Esophagus muscularis mucosa (tissue), 4 donors: ENCODE data around the gene SLC9A6. TPM values are rescaled to one million over a fixed set of nuclear protein-coding genes. Genes with fewer than 3 reads are reported as not detected.

Experiments
- DNase-seq: peaks from one replicate; pipeline ENCODE4 v3.0.0-alpha.2; 2017; ENCODE audit errors: extremely low spot score
- H3K27ac ChIP-seq, 4 donors: fragments of 200-600 bp; sonication (generic); replicated peaks in 1 of 4; 1 replicate in 3 of 4; 2 replicates in 1 of 4; pipeline ENCODE4 v1.5.1; 2016 to 2019; ENCODE audit warnings: mild to moderate bottlenecking in 1 of 4
- H3K27me3 ChIP-seq, 4 donors: fragments of 200-600 bp; sonication (generic); one replicate each; pipeline versions ENCODE4 v1.5.1 to v1.6.0; 2016 to 2019
- H3K36me3 ChIP-seq, 4 donors: fragments of 200-600 bp; sonication (generic); one replicate each; pipeline ENCODE4 v1.5.1; 2016 to 2019
- H3K4me1 ChIP-seq, 4 donors: fragments of 200-600 bp; sonication (generic); one replicate each; pipeline ENCODE4 v1.5.1; 2016 to 2019
- H3K4me3 ChIP-seq, 4 donors: fragments of 200-600 bp; sonication (generic); 1 replicate in 2 of 4; 2 replicates in 2 of 4; pipeline ENCODE4 v1.5.1; 2016 to 2019; ENCODE audit warnings: mild to moderate bottlenecking in 4 of 4, moderate library complexity in 1 of 4
- H3K9me3 ChIP-seq, 4 donors: fragments of 200-600 bp; sonication (generic); 1 replicate in 3 of 4; 2 replicates in 1 of 4; pipeline ENCODE4 v1.5.1; 2016 to 2019
- EP300 ChIP-seq: sonication (generic); formaldehyde crosslinking; IDR thresholded peaks from one replicate; pipeline ENCODE4 v1.6.1; 2017; ENCODE audit warnings: antibody characterized with exemption
- POLR2A ChIP-seq: fragments of 450-650 bp; IDR thresholded peaks from one replicate; pipeline ENCODE4 v1.6.1; 2017; ENCODE audit warnings: antibody characterized with exemption, moderate library complexity, mild to moderate bottlenecking, low read depth
- POLR2AphosphoS5 ChIP-seq, 2 donors: sonication (generic); formaldehyde crosslinking; IDR thresholded peaks; one replicate each; pipeline ENCODE4 v1.6.1; 2017; ENCODE audit warnings: antibody characterized with exemption in 2 of 2
- WGBS: methylation state at CpG from one replicate; pipeline ENCODE4 v1.1.5; 2018; 5-methylcytosine and 5-hydroxymethylcytosine counted together
- intact Hi-C: fragments of 100-400 bp; cut with DNase I; formaldehyde crosslinking; loops from one replicate; pipeline ENCODE4 v1.15.1; 2023
- total RNA-seq, 4 donors: library from RNA; depleted of rRNA; stranded (reverse); fragments of >200 nt; gene quantifications; one replicate each; pipeline versions ENCODE4 v1.1.0 to v1.2.1, GENCODE V29; 2016
- TF ChIP-seq, protein P1 (sequence below), 3 experiments: fragments of 200-600 bp in 2 of 3; fragments of 450-650 bp in 1 of 3; sonication (generic) in 2 of 3; IDR thresholded peaks; one replicate each; pipeline ENCODE4 v1.5.1; 2017 to 2019; ENCODE audit warnings: antibody characterized with exemption in 3 of 3, mild to moderate bottlenecking in 2 of 3, moderate library complexity in 1 of 3

The SLC9A6 gene
- total RNA-seq, 4 donors from 2014 or later = 12.9 to 17.4 (median 13.7) TPM

GRCh38 chrX:136041254-136041812, 56.1 kb downstream of the SLC9A6 start:
- Histone ChIP-seq H3K4me3 (no peak overlapping the region), H3K27me3 (no peaks in the 10 kb centered on the region), H3K9me3 (no peaks in the 10 kb centered on the region), H3K4me1 (peaks cover 0 to 14% (median 4%) of the 10 kb centered on the region in 4 donors), H3K27ac (no peak overlapping the region), H3K36me3 (no peaks in the 10 kb centered on the region)
- DNase-seq = no peak
- 75% methylated on average over 7 of the region's 7 CpGs for WGBS
- intact Hi-C loops = no loop called here
- no peak for TF ChIP-seq POLR2AphosphoS5 (IDR thresholded peaks at IDR 0.05)
- TF ChIP-seq, protein P1, sequence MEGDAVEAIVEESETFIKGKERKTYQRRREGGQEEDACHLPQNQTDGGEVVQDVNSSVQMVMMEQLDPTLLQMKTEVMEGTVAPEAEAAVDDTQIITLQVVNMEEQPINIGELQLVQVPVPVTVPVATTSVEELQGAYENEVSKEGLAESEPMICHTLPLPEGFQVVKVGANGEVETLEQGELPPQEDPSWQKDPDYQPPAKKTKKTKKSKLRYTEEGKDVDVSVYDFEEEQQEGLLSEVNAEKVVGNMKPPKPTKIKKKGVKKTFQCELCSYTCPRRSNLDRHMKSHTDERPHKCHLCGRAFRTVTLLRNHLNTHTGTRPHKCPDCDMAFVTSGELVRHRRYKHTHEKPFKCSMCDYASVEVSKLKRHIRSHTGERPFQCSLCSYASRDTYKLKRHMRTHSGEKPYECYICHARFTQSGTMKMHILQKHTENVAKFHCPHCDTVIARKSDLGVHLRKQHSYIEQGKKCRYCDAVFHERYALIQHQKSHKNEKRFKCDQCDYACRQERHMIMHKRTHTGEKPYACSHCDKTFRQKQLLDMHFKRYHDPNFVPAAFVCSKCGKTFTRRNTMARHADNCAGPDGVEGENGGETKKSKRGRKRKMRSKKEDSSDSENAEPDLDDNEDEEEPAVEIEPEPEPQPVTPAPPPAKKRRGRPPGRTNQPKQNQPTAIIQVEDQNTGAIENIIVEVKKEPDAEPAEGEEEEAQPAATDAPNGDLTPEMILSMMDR (IDR thresholded peaks at IDR 0.05) = no peak
- no peak for TF ChIP-seq EP300
- TF ChIP-seq POLR2A = no peak

DNA sequence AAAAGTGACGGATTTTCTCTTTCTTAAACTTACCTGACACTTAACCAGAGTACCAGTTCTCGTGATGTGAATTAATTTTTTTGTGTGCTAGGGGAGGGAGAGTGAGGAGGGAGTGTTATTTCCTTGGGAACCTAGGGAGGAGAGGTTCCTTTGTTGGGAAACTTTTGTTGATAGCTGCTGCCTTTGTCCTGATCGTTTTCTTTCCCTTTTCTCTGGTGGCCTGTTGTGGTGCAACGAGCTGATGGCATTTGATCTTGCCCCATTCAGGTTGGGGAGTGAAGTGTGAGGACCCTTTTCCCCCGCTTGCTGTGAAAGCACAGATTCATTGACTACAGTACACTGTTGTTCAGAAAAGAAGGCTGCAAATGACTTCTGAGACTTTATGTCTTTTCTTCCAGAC, 59.8 kb downstream of the SLC9A6 start:
- WGBS = 64% methylated on average over 5 of the region's 5 CpGs
- Histone ChIP-seq H3K9me3 (no peaks in the 10 kb centered on the region), H3K27me3 (no peaks in the 10 kb centered on the region), H3K4me1 (peaks cover 0 to 23% (median 13%) of the 10 kb centered on the region in 4 donors), H3K4me3 (no peak overlapping the region), H3K36me3 (no peaks in the 10 kb centered on the region), H3K27ac (no peak overlapping the region)
- intact Hi-C loops = loop anchor here (5.0 kb wide), 1 partner anchor 167 kb away; no protein-coding TSS in a partner anchor
- TF ChIP-seq EP300 (no peak), POLR2A (no peak), POLR2AphosphoS5 (IDR thresholded peaks at IDR 0.05) (no peak)
- TF ChIP-seq, protein P1 (IDR thresholded peaks at IDR 0.05) = no peak
- no peak for DNase-seq

DNA sequence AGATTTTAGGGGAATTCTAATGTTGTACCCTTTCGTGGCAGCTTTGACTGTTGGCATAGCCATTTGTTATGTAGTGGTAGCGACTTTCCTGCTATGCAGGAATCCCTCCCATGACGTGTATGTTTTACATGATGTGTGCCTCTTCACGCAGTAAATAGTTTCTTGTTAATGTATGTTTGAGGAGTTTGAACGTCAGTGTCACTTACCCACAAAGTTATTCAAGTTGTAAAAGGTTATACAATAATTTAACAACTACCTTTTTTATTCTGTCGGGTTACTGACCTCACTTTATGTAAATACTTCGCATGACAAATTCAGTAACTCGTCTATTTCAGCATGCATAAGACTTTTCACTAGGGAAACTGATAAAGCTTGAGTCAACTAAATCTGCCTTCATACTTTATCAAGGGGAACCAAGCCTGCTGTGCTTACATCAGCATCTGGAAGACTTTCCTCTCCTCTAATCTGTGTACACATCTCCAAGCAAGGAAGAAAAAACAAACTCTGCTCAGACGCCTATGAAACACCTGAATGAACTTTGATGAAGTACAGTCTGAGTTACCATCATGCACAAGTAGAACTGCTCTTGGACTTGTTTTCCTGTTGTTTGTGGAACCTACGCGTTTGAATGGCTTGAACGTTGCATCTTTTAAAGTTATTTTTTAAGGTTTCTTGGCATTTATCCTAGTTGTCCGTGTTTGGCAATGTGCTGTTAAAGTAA, 61.2 kb downstream of the SLC9A6 start:
- no peak for DNase-seq
- Histone ChIP-seq H3K27me3 (peaks cover 0 to 2% (median 0%) of the 10 kb centered on the region in 4 donors), H3K27ac (peak overlapping the region in 1 of 4 donors; percentile 19), H3K4me1 (peaks cover 0 to 22% (median 11%) of the 10 kb centered on the region in 4 donors), H3K36me3 (no peaks in the 10 kb centered on the region), H3K9me3 (no peaks in the 10 kb centered on the region), H3K4me3 (no peak overlapping the region)
- intact Hi-C loops = loop anchor here (5.0 kb wide), 1 partner anchor 166 kb away; no protein-coding TSS in a partner anchor
- 50% methylated on average over 13 of the region's 13 CpGs for WGBS
- TF ChIP-seq EP300 (no peak), POLR2AphosphoS5 (IDR thresholded peaks at IDR 0.05) (no peak), POLR2A (no peak)
- TF ChIP-seq, protein P1 (IDR thresholded peaks at IDR 0.05) = no peak

GRCh38 chrX:136047016-136047642, 61.9 kb downstream of the SLC9A6 start:
- H3K4me1 ChIP-seq = peaks cover 0 to 22% (median 11%) of the 10 kb centered on the region in 4 donors
- peak overlapping the region in 2 of 4 donors; percentile 11 to 19 for H3K27ac ChIP-seq
- no peak for DNase-seq
- TF ChIP-seq POLR2AphosphoS5 (IDR thresholded peaks at IDR 0.05) (no peak), POLR2A (no peak), EP300 (no peak)
- TF ChIP-seq, protein P1 (IDR thresholded peaks at IDR 0.05) = no peak
- intact Hi-C loops = loop anchor here (5.0 kb wide), 1 partner anchor 165 kb away; no protein-coding TSS in a partner anchor
- no peak overlapping the region for H3K4me3 ChIP-seq
- 35% methylated on average over 2 of the region's 2 CpGs for WGBS
- no peaks in the 10 kb centered on the region for H3K9me3 ChIP-seq
- H3K36me3 ChIP-seq = no peaks in the 10 kb centered on the region
- peaks cover 0 to 2% (median 0%) of the 10 kb centered on the region in 4 donors for H3K27me3 ChIP-seq
